ENCODE data around the gene MYCBPAP.

MYCBPAP gene

GRCh38 chr17:50575581-50576210, 67.5 kb downstream of the MYCBPAP start:
- no peak for DNase-seq

- DNase-seq: no peak
Measured at GRCh38 chr17:50576864-50577263, 68.6 kb downstream of the MYCBPAP start.

DNA sequence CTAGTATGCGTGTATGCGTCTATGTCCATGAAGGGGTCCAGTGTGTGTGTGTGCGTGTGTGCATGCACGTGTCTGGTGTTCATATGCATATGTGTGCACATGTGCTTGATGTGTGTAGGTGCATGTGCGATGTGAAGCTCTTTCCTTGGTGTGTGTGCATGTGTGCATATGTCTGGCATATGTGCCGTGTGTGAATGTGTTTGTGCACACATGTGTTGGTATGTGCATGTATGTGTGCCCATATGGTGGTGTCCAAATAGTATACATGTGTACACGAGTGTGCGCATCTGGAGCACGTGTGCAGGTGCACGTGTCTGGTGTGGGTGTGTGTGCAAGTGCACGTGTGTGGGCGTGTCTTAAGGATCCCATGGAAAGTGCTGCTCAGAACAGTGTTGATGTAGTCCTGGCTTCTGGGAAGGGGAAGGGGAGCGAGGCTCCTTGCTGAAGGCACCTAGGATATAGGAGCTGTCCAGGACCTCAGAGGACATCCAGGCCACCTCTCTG, 69.3 kb downstream of the MYCBPAP start:
- no peak for DNase-seq

DNA sequence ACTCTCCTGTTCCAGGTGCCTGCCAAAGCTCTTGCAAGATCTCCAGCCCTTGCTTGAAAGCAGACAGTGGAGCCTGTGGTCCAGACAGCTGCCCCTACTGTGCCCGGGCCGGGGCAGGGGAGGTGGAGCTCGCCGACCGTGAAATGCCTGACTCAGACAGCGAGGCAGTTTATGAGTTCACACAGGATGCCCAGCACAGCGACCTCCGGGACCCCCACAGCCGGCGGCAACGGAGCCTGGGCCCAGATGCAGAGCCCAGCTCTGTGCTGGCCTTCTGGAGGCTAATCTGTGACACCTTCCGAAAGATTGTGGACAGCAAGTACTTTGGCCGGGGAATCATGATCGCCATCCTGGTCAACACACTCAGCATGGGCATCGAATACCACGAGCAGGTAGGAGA, 69.9 kb downstream of the MYCBPAP start:
- DNase-seq: no peak

DNA sequence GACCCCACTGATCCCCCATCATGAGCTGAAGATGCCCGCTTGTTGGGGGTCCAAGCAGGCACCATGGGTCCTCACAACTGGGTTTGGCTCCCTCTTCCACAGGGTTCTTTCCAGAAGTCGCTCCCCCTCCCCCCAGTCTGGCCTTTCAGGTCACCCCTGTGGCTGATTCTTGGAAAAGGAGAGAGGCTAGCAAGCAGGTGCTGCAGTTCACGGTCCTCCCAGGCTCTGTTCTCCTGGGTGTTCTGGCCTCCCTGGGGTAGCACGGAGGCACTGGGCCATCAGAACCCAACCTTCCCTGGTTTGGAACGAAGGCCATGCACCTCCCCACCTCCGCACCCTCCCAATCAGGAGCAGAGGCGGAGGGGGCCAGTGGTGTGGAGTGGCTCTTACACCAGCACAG, 71.2 kb downstream of the MYCBPAP start:
- no peak for DNase-seq

- no peak for DNase-seq
Measured at GRCh38 chr17:50580646-50581045, 72.4 kb downstream of the MYCBPAP start.
